Activated CD8-positive, alpha-beta T cell treated with anti-CD3 and anti-CD28 coated beads for 36 hours (primary cell): ENCODE data around the gene ZNF710. TPM values are rescaled to one million over a fixed set of nuclear protein-coding genes. Genes with fewer than 3 reads are reported as not detected.
A peak's percentile ranks its signal among the peaks of the same experiment; 100 is the strongest.

Experiments used
- ATAC-seq: fragments of 200-7000 bp; cut with Tn5 transposase; one replicate; pipeline ENCODE4 v1.10.0; 2021; ENCODE audit warnings: mild to moderate bottlenecking, moderate library complexity
- CTCF ChIA-PET: fragments of 350-600 bp; sonication (Branson Sonifier 250); formaldehyde crosslinking; loops from one replicate; lab custom pipeline; 2021; ENCODE audit warnings: antibody characterized with exemption; lab: Charles Lee
- POLR2A ChIA-PET: fragments of 350-600 bp; sonication (Branson Sonifier 250); formaldehyde crosslinking; loops from one replicate; lab custom pipeline; 2021; ENCODE audit warnings: antibody characterized with exemption; lab: Charles Lee
- DNase-seq: peaks from one replicate; pipeline ENCODE4 v3.0.0-alpha.2; 2020
- H3K27ac Mint-ChIP-seq: one replicate; pipeline ENCODE4 v1.8.0; 2021; ENCODE audit warnings: mild to moderate bottlenecking, mixed read lengths
- H3K27me3 Mint-ChIP-seq: one replicate; pipeline ENCODE4 v1.8.0; 2021; ENCODE audit warnings: mixed read lengths
- H3K36me3 Mint-ChIP-seq: one replicate; pipeline ENCODE4 v1.8.0; 2021; ENCODE audit warnings: low read depth, mixed read lengths
- H3K4me1 Mint-ChIP-seq: one replicate; pipeline ENCODE4 v1.8.0; 2021; ENCODE audit warnings: low read depth, mixed read lengths
- H3K4me3 Mint-ChIP-seq: one replicate; pipeline ENCODE4 v1.8.0; 2021; ENCODE audit warnings: mild to moderate bottlenecking, moderate library complexity, mixed read lengths
- H3K9me3 Mint-ChIP-seq: one replicate; pipeline ENCODE4 v1.8.0; 2021; ENCODE audit warnings: mixed read lengths
- intact Hi-C: fragments of 100-400 bp; cut with micrococcal nuclease; formaldehyde crosslinking; loops from one replicate; pipeline ENCODE4 v1.10.0; 2022
- total RNA-seq, 2 experiments: library from RNA; stranded (reverse); gene quantifications; one replicate each; pipeline ENCODE4 v1.2.3, GENCODE V29; 2021
- TF ChIP-seq, protein P1 (sequence below): fragments of 200-600 bp; IDR thresholded peaks from one replicate; pipeline ENCODE4 v1.8.0; 2022; ENCODE audit warnings: antibody characterized with exemption, mild to moderate bottlenecking

The ZNF710 gene
- total RNA-seq, 2 experiments from 2014 or later, result 15.2 to 17.2 TPM

DNA sequence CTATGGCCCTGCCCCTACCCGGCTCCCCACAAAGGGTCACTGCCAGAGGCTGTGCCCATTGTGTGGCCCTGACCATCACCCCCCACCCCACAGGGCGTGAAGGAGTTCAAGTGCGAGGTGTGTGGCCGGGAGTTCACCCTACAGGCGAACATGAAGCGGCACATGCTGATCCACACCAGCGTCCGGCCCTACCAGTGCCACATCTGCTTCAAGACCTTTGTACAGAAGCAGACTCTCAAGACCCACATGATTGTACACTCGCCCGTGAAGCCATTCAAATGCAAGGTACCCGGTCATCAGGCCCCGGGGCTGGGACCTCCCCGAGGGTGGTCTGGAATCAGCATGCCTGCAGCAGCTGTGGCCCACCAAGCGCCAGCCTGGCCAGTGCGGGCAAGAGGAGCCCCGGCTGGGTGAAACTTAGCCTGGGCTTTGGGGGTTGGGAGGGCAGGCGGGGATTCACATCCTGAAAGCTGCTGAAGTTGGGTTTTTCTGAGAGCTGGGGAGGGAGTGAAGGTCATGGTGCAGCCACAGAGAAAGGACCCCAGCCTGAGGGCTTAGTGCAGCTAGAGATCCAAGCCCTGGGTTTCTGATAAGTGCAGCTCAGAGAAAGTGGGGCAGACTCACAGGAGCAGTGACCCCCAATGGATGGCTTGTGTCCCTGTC is 72.0 kb downstream of the ZNF710 start:
- DNase-seq (no peak), ATAC-seq (no peak)
- ChIA-PET POLR2A (no interaction called here), CTCF (interaction anchor here (1.3 to 2.8 kb wide), 3 partner anchors 77 to 198 kb away, joined by 3 to 8 read pairs (median 4); no protein-coding TSS in a partner anchor)
- H3K9me3 Mint-ChIP-seq, result no peaks in the 10 kb centered on the region
- H3K27me3 Mint-ChIP-seq, result no peaks in the 10 kb centered on the region
- H3K4me3 Mint-ChIP-seq, result no peak overlapping the region
- intact Hi-C loops, result loop anchor here (5.0 kb wide), 1 partner anchor 181 kb away; the partner anchor contains the start of gene AP3S2
- no peak overlapping the region for H3K27ac Mint-ChIP-seq
- TF ChIP-seq, protein P1, sequence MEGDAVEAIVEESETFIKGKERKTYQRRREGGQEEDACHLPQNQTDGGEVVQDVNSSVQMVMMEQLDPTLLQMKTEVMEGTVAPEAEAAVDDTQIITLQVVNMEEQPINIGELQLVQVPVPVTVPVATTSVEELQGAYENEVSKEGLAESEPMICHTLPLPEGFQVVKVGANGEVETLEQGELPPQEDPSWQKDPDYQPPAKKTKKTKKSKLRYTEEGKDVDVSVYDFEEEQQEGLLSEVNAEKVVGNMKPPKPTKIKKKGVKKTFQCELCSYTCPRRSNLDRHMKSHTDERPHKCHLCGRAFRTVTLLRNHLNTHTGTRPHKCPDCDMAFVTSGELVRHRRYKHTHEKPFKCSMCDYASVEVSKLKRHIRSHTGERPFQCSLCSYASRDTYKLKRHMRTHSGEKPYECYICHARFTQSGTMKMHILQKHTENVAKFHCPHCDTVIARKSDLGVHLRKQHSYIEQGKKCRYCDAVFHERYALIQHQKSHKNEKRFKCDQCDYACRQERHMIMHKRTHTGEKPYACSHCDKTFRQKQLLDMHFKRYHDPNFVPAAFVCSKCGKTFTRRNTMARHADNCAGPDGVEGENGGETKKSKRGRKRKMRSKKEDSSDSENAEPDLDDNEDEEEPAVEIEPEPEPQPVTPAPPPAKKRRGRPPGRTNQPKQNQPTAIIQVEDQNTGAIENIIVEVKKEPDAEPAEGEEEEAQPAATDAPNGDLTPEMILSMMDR, result no peak
- peaks cover 12% of the 10 kb centered on the region for H3K36me3 Mint-ChIP-seq
- H3K4me1 Mint-ChIP-seq, result peaks cover 17% of the 10 kb centered on the region

DNA sequence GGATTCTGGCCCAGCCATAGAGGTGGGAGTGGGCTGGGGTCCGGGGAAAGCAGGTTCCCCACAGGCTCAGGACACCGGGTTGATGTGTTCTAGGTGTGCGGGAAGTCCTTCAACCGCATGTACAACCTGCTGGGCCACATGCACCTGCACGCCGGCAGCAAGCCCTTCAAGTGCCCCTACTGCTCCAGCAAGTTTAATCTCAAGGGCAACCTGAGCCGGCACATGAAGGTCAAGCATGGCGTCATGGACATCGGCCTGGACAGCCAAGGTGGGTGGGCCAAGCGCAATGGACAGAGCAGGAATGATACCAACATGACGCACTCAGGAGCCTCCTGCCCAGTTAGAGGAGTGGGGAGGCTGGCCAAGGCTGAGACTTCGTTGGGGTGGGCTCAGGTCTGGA is 72.9 kb downstream of the ZNF710 start:
- ChIA-PET POLR2A (interaction anchor here (0.8 to 1.2 kb wide), 2 partner anchors 9 to 180 kb away, joined by 4 read pairs; partner anchors contain the start of gene AP3S2), CTCF (interaction anchor here (1.3 to 4.4 kb wide), 5 partner anchors 12 to 313 kb away, joined by 3 to 25 read pairs (median 4); no protein-coding TSS in a partner anchor)
- Mint-ChIP-seq H3K4me3 (no peak overlapping the region), H3K4me1 (peaks cover 20% of the 10 kb centered on the region), H3K27ac (no peak overlapping the region), H3K9me3 (no peaks in the 10 kb centered on the region), H3K36me3 (peaks cover 17% of the 10 kb centered on the region), H3K27me3 (no peaks in the 10 kb centered on the region)
- intact Hi-C loops, result loop anchor here (5.0 kb wide), 1 partner anchor 182 kb away; the partner anchor contains the start of gene AP3S2
- TF ChIP-seq, protein P1, result no peak
- no peak for ATAC-seq
- no peak for DNase-seq

DNA sequence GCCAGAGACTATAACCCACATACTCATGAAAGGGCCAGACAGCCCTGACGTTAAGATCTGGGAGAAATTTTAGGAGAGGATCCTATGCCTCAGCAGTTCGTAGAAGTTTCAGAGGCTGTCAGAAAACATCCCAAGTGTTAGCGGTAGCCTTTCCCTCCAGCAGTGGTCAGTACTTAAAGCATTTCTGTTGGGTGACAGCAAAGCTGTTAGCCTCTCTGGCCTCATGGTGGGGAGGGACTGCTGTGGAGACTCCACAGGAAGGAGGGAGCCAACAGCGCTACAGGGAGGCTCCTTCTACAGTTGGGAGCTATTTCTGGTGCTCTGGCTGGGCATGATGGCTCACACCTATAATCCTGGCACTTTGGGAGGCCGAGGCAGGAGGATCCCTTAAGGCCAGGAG is 73.8 kb downstream of the ZNF710 start:
- Mint-ChIP-seq H3K9me3 (no peaks in the 10 kb centered on the region), H3K27ac (no peak overlapping the region), H3K36me3 (peaks cover 15% of the 10 kb centered on the region), H3K4me1 (peaks cover 18% of the 10 kb centered on the region), H3K4me3 (no peak overlapping the region), H3K27me3 (no peaks in the 10 kb centered on the region)
- DNase-seq (no peak), ATAC-seq (no peak)
- intact Hi-C loops, result loop anchor here (5.0 kb wide), 1 partner anchor 183 kb away; the partner anchor contains the start of gene AP3S2
- POLR2A ChIA-PET, result interaction anchor here (0.7 to 1.2 kb wide), 3 partner anchors 8 to 181 kb away, joined by 3 to 4 read pairs (median 4); partner anchors contain the start of gene AP3S2
- TF ChIP-seq, protein P1, result no peak
- CTCF ChIA-PET, result interaction anchor here (1.3 to 4.4 kb wide), 5 partner anchors 11 to 335 kb away, joined by 3 to 25 read pairs (median 4); no protein-coding TSS in a partner anchor

DNA sequence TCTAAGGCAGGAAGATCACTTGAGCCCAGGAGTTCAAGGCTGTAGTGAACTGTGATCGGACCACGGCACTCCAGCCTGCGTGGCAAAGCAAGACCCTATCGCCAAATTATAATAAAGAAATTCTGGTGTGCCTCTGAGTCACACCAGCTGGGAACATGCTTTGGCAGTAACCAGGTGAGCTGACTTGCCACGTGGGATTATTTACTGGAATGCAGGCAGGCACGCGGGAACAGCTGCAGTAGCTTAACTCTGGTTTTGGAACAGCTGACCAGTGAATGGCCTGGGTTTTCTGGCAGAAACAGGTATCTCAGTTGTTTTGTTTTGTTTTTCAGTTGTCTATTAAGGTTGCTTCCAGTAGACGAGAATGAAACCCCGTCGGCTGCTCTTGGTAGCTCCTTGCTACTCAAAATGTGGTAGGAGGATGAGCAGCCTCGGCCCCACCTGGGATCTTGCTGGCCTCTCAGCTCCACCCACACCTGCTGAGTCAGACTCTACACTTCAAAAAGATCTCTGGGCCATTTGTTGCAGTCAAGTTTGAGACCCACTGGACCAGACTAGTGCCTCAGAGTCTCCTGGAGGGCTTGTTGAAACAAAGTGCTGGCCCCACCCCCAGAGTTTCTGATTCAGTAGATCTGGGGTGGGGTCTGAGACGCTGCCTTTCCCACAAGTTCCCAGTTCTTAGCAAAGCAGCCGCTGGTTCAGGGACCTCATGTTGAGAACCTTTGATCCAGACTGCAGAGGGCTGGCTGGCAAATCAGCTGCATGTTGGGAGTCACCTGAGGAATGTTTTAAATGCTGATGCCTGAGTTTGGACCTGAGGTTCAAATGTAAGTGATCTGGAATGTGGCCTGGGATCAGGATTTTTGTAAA is 74.5 kb downstream of the ZNF710 start:
- H3K27ac Mint-ChIP-seq, result no peak overlapping the region
- intact Hi-C loops, result no loop called here
- DNase-seq, result peak; percentile 58
- peak; percentile 54 for ATAC-seq
- ChIA-PET POLR2A (interaction anchor here (0.7 kb wide), 1 partner anchor 13 kb away, joined by 3 read pairs; no protein-coding TSS in a partner anchor), CTCF (interaction anchor here (0.8 to 4.4 kb wide), 6 partner anchors 11 to 335 kb away, joined by 3 to 25 read pairs (median 4); no protein-coding TSS in a partner anchor)
- peaks cover 18% of the 10 kb centered on the region for H3K4me1 Mint-ChIP-seq
- H3K4me3 Mint-ChIP-seq, result no peak overlapping the region
- no peaks in the 10 kb centered on the region for H3K27me3 Mint-ChIP-seq
- TF ChIP-seq, protein P1, result no peak
- peaks cover 18% of the 10 kb centered on the region for H3K36me3 Mint-ChIP-seq
- H3K9me3 Mint-ChIP-seq, result no peaks in the 10 kb centered on the region
